DOHH2 (cell line): Measurements from ENCODE around the gene HELLS.
A peak's percentile ranks its signal among the peaks of the same experiment; 100 is the strongest.

Experiments used
- H3F3A ChIP-seq: fragments of 200-600 bp; sonication (generic), shearing (Covaris generic); 2 replicates; pipeline ENCODE4 v1.6.0; 2016; ENCODE audit warnings: antibody characterized with exemption, mild to moderate bottlenecking; ENCODE audit not compliant: control insufficient read depth, insufficient read depth
- H3K27ac ChIP-seq: fragments of 200-600 bp; sonication (generic); 2 replicates; pipeline ENCODE4 v1.5.1; 2014; ENCODE audit warnings: low read depth, mild to moderate bottlenecking, low read length, moderate library complexity
- H3K27me3 ChIP-seq: fragments of 200-600 bp; sonication (generic); 2 replicates; pipeline ENCODE4 v1.6.1; 2014; ENCODE audit warnings: mild to moderate bottlenecking, low read length, mixed read lengths; ENCODE audit not compliant: control insufficient read depth
- H3K36me3 ChIP-seq: fragments of 200-600 bp; sonication (generic); 2 replicates; pipeline ENCODE4 v1.6.1; 2014; ENCODE audit warnings: mild to moderate bottlenecking, low read length, moderate library complexity, mixed read lengths; ENCODE audit not compliant: control insufficient read depth
- H3K4me1 ChIP-seq: fragments of 200-600 bp; sonication (generic); 2 replicates; pipeline ENCODE4 v1.6.1; 2014; ENCODE audit warnings: mild to moderate bottlenecking, low read length, mixed read lengths; ENCODE audit not compliant: control insufficient read depth
- H3K4me2 ChIP-seq: fragments of 200-600 bp; sonication (generic); 2 replicates; pipeline ENCODE4 v1.6.0; 2014; ENCODE audit warnings: mild to moderate bottlenecking, low read length, moderate library complexity
- H3K4me3 ChIP-seq: fragments of 200-600 bp; sonication (generic); 2 replicates; pipeline ENCODE4 v1.5.1; 2014; ENCODE audit warnings: mild to moderate bottlenecking, low read length, mixed read lengths
- H3K79me2 ChIP-seq: fragments of 200-600 bp; sonication (generic); 2 replicates; pipeline ENCODE4 v1.6.1; 2014; ENCODE audit warnings: mild to moderate bottlenecking, low read length, mixed read lengths; ENCODE audit not compliant: control insufficient read depth
- H3K9me2 ChIP-seq: fragments of 200-600 bp; sonication (generic); replicated peaks from 2 replicates; pipeline ENCODE4 v1.6.1; 2014; ENCODE audit warnings: mild to moderate bottlenecking, low read length, mixed read lengths; ENCODE audit not compliant: control insufficient read depth
- H3K9me3 ChIP-seq: fragments of 200-600 bp; sonication (generic); 2 replicates; pipeline ENCODE4 v1.6.1; 2014; ENCODE audit warnings: antibody characterized with exemption, low read length, mixed read lengths; ENCODE audit not compliant: control insufficient read depth, insufficient read depth
- H4K20me1 ChIP-seq: fragments of 200-600 bp; sonication (generic); 2 replicates; pipeline ENCODE4 v1.6.0; 2014; ENCODE audit warnings: low read depth, mild to moderate bottlenecking, antibody characterized with exemption, low read length, moderate library complexity; ENCODE audit not compliant: control insufficient read depth, insufficient read depth
- CTCF ChIP-seq: fragments of 200-600 bp; sonication (generic); IDR thresholded peaks from one replicate; pipeline ENCODE4 v1.5.1; 2014; ENCODE audit warnings: antibody characterized with exemption, mild to moderate bottlenecking, low read depth, low read length; ENCODE audit not compliant: poor library complexity, severe bottlenecking
- EZH2phosphoT487 ChIP-seq: fragments of 200-600 bp; sonication (generic); IDR thresholded peaks from 2 replicates; pipeline ENCODE4 v1.6.1; 2017; ENCODE audit warnings: borderline replicate concordance, mild to moderate bottlenecking, antibody characterized with exemption, low read length, moderate library complexity, mixed read lengths

Gene HELLS

GRCh38 chr10:94545391-94546048 lies at the start of gene HELLS:
Gene HELLS, plus strand, starts transcription at chr10:94545788. Its CDS starts 134 bp downstream, at chr10:94545922.
- Histone ChIP-seq H3K79me2 (peaks cover 55% of the 10 kb centered on the region), H3K36me3 (peaks cover 47% of the 10 kb centered on the region), H3K27me3 (no peaks in the 10 kb centered on the region), H3K9me3 (no peaks in the 10 kb centered on the region), H3F3A (peaks cover 4% of the 10 kb centered on the region; the same call in 1 of the 2 replicates), H3K4me1 (peaks cover 29% of the 10 kb centered on the region), H3K9me2 (no peaks in the 10 kb centered on the region), H4K20me1 (peaks cover 16% of the 10 kb centered on the region), H3K4me3 (peak within 1 kb of the TSS; percentile 98), H3K4me2 (peak within 1 kb of the TSS; percentile 81), H3K27ac (peak within 1 kb of the TSS; percentile 89)
- TF ChIP-seq EZH2phosphoT487 (no peak), CTCF (no peak)

GRCh38 chr10:94496010-94496409 lies 49.6 kb upstream of the HELLS start:
- Histone ChIP-seq H3K27ac (peak overlapping the region; percentile 94), H3K9me3 (no peaks in the 10 kb centered on the region)

GRCh38 chr10:94496646-94497045 lies 48.9 kb upstream of the HELLS start:
- Histone ChIP-seq H3K9me2 (no peaks in the 10 kb centered on the region), H3K9me3 (no peaks in the 10 kb centered on the region), H3K4me3 (peak overlapping the region; percentile 70), H3K4me2 (peak overlapping the region; percentile 74), H3K27ac (peak overlapping the region; percentile 94), H3K27me3 (no peaks in the 10 kb centered on the region), H3K4me1 (peaks cover 81% of the 10 kb centered on the region), H3K79me2 (peaks cover 20% of the 10 kb centered on the region), H4K20me1 (no peaks in the 10 kb centered on the region), H3F3A (peaks cover 48% of the 10 kb centered on the region), H3K36me3 (peaks cover 3% of the 10 kb centered on the region; the same call in 1 of the 2 replicates)
- TF ChIP-seq CTCF: no peak
- TF ChIP-seq EZH2phosphoT487: no peak

More at GRCh38 chr10:94496010-94496409, 49.6 kb upstream of the HELLS start:
- H3F3A ChIP-seq: peaks cover 48% of the 10 kb centered on the region
- H3K79me2 ChIP-seq: peaks cover 20% of the 10 kb centered on the region
- H3K4me1 ChIP-seq: peaks cover 88% of the 10 kb centered on the region
- peaks cover 3% of the 10 kb centered on the region; the same call in 1 of the 2 replicates for H3K36me3 ChIP-seq
- H3K4me3 ChIP-seq: peak overlapping the region; percentile 70
- no peaks in the 10 kb centered on the region for H4K20me1 ChIP-seq
- no peaks in the 10 kb centered on the region for H3K27me3 ChIP-seq
- H3K9me2 ChIP-seq: no peaks in the 10 kb centered on the region
- TF ChIP-seq CTCF: no peak
- no peak for TF ChIP-seq EZH2phosphoT487
- H3K4me2 ChIP-seq: peak overlapping the region; percentile 74
